Peyer's patch (tissue), 4 donors: ENCODE measurements around the gene NTN5. TPM values are rescaled to one million over a fixed set of nuclear protein-coding genes. Genes with fewer than 3 reads are reported as not detected.
"Not testable (repeated sequence)": the region's sequence is repeated elsewhere in the genome, so short reads cannot be mapped to it uniquely, and the experiment has no call there.

Experiments used
- DNase-seq, 3 donors: peaks; one replicate each; pipeline ENCODE4 v3.0.0-alpha.2; 2017 to 2019
- H3K27ac ChIP-seq, 4 donors: fragments of 200-600 bp; sonication (generic); one replicate each; pipeline ENCODE4 v1.5.1; 2016 to 2019
- H3K27me3 ChIP-seq, 2 donors: fragments of 200-600 bp; sonication (generic); one replicate each; pipeline ENCODE4 v1.5.1; 2019
- H3K36me3 ChIP-seq, 3 donors: fragments of 200-600 bp; sonication (generic); one replicate each; pipeline ENCODE4 v1.5.1; 2016 to 2019
- H3K4me1 ChIP-seq, 4 donors: fragments of 200-600 bp; sonication (generic); one replicate each; pipeline ENCODE4 v1.5.1; 2016 to 2019
- H3K4me3 ChIP-seq, 4 donors: fragments of 200-600 bp; sonication (generic); 1 replicate in 3 of 4; 2 replicates in 1 of 4; pipeline ENCODE4 v1.5.1; 2016 to 2019; ENCODE audit warnings: mild to moderate bottlenecking in 1 of 4
- H3K9me3 ChIP-seq, 4 donors: fragments of 200-600 bp; sonication (generic); one replicate each; pipeline ENCODE4 v1.5.1; 2016 to 2019; ENCODE audit warnings: mild to moderate bottlenecking in 1 of 4
- CTCF ChIP-seq, 6 experiments: fragments of 450-650 bp in 4 of 6; fragments of 200-600 bp in 2 of 6; sonication (generic) in 1 of 6; IDR thresholded peaks; one replicate each; pipeline ENCODE4 v1.5.1; 2017 to 2019; ENCODE audit warnings: antibody characterized with exemption in 6 of 6, mild to moderate bottlenecking in 3 of 6, moderate library complexity in 1 of 6
- POLR2A ChIP-seq, 2 donors: fragments of 450-650 bp; IDR thresholded peaks; one replicate each; pipeline ENCODE4 v1.5.1; 2017; ENCODE audit warnings: antibody characterized with exemption in 2 of 2, mild to moderate bottlenecking in 2 of 2, moderate library complexity in 2 of 2
- total RNA-seq, 4 donors: library from RNA; depleted of rRNA; stranded (reverse); fragments of >200 nt; gene quantifications; one replicate each; pipeline ENCODE4 v1.1.0, GENCODE V29; 2016

Gene NTN5
- total RNA-seq, 4 donors from 2014 or later, result 6.8 TPM; not detected in 3

- Histone ChIP-seq H3K9me3 (no peaks in the 10 kb centered on the region), H3K4me3 (no peak overlapping the region), H3K27ac (no peak overlapping the region), H3K4me1 (peaks cover 0 to 37% (median 8%) of the 10 kb centered on the region in 4 donors), H3K36me3 (no peaks in the 10 kb centered on the region), H3K27me3 (no peaks in the 10 kb centered on the region)
- DNase-seq, result no peak
- TF ChIP-seq POLR2A (IDR thresholded peaks at IDR 0.05) (no peak), CTCF (IDR thresholded peaks at IDR 0.05) (no peak)
Observed at GRCh38 chr19:48718711-48719231, 46.0 kb upstream of the NTN5 start.

GRCh38 chr19:48718106-48718505, 45.3 kb upstream of the NTN5 start:
- not testable (repeated sequence) for H3K4me3 ChIP-seq, H3K9me3 ChIP-seq, DNase-seq, H3K27me3 ChIP-seq, H3K27ac ChIP-seq, H3K36me3 ChIP-seq
- H3K4me1 ChIP-seq, result peaks cover 0 to 44% (median 14%) of the 10 kb centered on the region in 4 donors

GRCh38 chr19:48716562-48717291, 43.9 kb upstream of the NTN5 start:
- Histone ChIP-seq H3K36me3 (no peaks in the 10 kb centered on the region), H3K4me3 (peak overlapping the region in 2 of 4 donors; percentile 21 to 24)
- DNase-seq, result peak in 1 of 3 donors; percentile 56

GRCh38 chr19:48715681-48716171, 42.9 kb upstream of the NTN5 start:
- H3K4me3 ChIP-seq, result peak overlapping the region in 2 of 4 donors; percentile 62
- H3K36me3 ChIP-seq, result no peaks in the 10 kb centered on the region
- no peaks in the 10 kb centered on the region for H3K27me3 ChIP-seq
- H3K27ac ChIP-seq, result peak overlapping the region; percentile 77 to 93 (median 86)
- peaks cover 0 to 49% (median 14%) of the 10 kb centered on the region in 4 donors for H3K4me1 ChIP-seq
- no peaks in the 10 kb centered on the region for H3K9me3 ChIP-seq
- no peak for TF ChIP-seq POLR2A (IDR thresholded peaks at IDR 0.05)
- no peak for TF ChIP-seq CTCF (IDR thresholded peaks at IDR 0.05)
- DNase-seq, result peak in 1 of 3 donors; percentile 61

More at GRCh38 chr19:48716562-48717291, 43.9 kb upstream of the NTN5 start:
- H3K27ac ChIP-seq, result peak overlapping the region in 2 of 4 donors; percentile 48 to 87
- TF ChIP-seq POLR2A (IDR thresholded peaks at IDR 0.05), result no peak
- no peak for TF ChIP-seq CTCF (IDR thresholded peaks at IDR 0.05)
- no peaks in the 10 kb centered on the region for H3K27me3 ChIP-seq
- peaks cover 0 to 49% (median 14%) of the 10 kb centered on the region in 4 donors for H3K4me1 ChIP-seq
- H3K9me3 ChIP-seq, result no peaks in the 10 kb centered on the region

GRCh38 chr19:48714759-48715675, 42.2 kb upstream of the NTN5 start:
- peak in 1 of 2 donors; percentile 4 for TF ChIP-seq POLR2A (IDR thresholded peaks at IDR 0.05)
- TF ChIP-seq CTCF (IDR thresholded peaks at IDR 0.05), result no peak
- peak in 2 of 3 donors; percentile 74 to 76 for DNase-seq
- Histone ChIP-seq H3K9me3 (no peaks in the 10 kb centered on the region), H3K4me3 (peak overlapping the region; percentile 62 to 72 (median 62)), H3K27me3 (no peaks in the 10 kb centered on the region), H3K36me3 (no peaks in the 10 kb centered on the region), H3K4me1 (peaks cover 0 to 45% (median 14%) of the 10 kb centered on the region in 4 donors), H3K27ac (peak overlapping the region; percentile 77 to 93 (median 86))
